ENCODE data around the gene HCFC1R1.

The HCFC1R1 gene

DNA sequence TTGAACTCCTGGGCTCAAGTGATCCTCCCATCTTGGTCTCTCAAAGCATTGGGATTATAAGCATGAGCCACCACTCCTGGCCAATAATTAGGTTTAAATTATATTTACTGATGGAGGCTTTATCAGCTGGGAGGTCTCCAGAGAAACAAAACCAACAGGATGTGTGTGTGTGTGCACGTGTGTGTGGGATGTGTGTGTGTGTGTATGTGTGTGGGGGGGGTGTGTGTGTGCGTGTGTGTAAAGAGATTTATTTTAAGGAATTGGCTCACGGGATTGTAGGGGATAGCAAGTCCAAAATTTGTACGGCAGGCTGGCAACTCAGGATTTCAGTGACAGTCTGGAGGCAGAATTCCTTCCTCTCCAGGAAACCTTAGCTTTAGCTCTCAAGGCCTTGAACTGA lies 27.3 kb upstream of the HCFC1R1 start:
- Histone ChIP-seq H3K36me3 (no peaks in the 10 kb centered on the region), H3K4me3 (ENCODE audit: low read depth, low read length) (no peak overlapping the region), H3K27me3 (peaks cover 55% of the 10 kb centered on the region), H3K9me3 (no peaks in the 10 kb centered on the region), H3K4me1 (no peaks in the 10 kb centered on the region)
- no peak for DNase-seq
- TF ChIP-seq, protein P1, sequence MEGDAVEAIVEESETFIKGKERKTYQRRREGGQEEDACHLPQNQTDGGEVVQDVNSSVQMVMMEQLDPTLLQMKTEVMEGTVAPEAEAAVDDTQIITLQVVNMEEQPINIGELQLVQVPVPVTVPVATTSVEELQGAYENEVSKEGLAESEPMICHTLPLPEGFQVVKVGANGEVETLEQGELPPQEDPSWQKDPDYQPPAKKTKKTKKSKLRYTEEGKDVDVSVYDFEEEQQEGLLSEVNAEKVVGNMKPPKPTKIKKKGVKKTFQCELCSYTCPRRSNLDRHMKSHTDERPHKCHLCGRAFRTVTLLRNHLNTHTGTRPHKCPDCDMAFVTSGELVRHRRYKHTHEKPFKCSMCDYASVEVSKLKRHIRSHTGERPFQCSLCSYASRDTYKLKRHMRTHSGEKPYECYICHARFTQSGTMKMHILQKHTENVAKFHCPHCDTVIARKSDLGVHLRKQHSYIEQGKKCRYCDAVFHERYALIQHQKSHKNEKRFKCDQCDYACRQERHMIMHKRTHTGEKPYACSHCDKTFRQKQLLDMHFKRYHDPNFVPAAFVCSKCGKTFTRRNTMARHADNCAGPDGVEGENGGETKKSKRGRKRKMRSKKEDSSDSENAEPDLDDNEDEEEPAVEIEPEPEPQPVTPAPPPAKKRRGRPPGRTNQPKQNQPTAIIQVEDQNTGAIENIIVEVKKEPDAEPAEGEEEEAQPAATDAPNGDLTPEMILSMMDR (IDR thresholded peaks at IDR 0.05; ENCODE audit: low read depth, low read length): no peak

DNA sequence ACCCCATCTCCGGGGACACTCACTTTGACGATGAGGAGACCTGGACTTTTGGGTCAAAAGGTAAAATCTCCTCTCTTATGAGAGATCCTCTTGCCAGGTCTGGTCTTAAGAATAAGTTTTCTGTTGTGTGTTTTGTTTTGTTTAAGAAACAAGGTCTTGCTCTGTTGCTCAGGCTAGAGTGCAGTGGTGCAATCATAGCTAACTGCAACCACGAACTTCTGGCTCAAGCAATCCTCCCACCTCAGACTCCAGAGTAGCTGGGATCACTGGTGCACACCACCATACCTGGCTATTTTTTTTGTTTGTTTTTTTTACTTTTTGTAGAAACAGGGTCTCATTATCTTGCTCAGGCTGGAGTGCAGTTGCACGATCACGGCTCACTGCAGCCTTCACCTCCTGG lies 26.7 kb upstream of the HCFC1R1 start:
- Histone ChIP-seq H3K4me3 (ENCODE audit: low read depth, low read length) (no peak overlapping the region), H3K4me1 (no peaks in the 10 kb centered on the region), H3K9me3 (no peaks in the 10 kb centered on the region), H3K36me3 (no peaks in the 10 kb centered on the region), H3K27me3 (peaks cover 60% of the 10 kb centered on the region)
- DNase-seq: no peak
- TF ChIP-seq, protein P1 (IDR thresholded peaks at IDR 0.05; ENCODE audit: low read depth, low read length): no peak

DNA sequence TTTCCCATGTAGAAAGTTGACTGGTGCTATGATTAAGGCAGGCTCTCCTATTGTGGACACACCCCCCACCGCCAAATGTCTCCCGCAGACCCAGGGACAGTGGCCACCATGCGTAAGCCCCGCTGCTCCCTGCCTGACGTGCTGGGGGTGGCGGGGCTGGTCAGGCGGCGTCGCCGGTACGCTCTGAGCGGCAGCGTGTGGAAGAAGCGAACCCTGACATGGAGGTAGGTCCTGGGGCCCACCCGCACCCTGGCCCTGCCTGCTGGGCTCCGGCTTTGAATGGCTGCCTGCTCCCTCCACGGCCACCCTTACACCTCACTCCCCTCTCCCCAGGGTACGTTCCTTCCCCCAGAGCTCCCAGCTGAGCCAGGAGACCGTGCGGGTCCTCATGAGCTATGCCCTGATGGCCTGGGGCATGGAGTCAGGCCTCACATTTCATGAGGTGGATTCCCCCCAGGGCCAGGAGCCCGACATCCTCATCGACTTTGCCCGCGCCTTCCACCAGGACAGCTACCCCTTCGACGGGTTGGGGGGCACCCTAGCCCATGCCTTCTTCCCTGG lies 26.3 kb upstream of the HCFC1R1 start:
- Histone ChIP-seq H3K4me1 (no peaks in the 10 kb centered on the region), H3K4me3 (ENCODE audit: low read depth, low read length) (no peak overlapping the region), H3K9me3 (0 out of 2 replicates have a peak, but pooled peaks cover 3% of the 10 kb centered on the region), H3K36me3 (no peaks in the 10 kb centered on the region), H3K27me3 (peaks cover 65% of the 10 kb centered on the region)
- no peak for DNase-seq
- TF ChIP-seq, protein P1 (IDR thresholded peaks at IDR 0.05; ENCODE audit: low read depth, low read length): no peak

DNA sequence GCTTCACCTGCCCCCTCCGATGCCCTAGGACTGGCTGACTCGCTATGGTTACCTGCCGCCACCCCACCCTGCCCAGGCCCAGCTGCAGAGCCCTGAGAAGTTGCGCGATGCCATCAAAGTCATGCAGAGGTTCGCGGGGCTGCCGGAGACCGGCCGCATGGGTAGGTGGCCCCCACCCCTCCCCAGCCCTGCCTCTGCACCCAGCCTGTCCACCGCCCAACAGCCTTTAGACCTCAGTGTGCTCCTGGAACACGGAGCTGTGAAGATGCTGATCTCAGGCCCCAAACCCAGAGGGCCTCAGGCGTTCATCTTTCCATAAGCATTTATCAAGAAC lies 23.6 kb upstream of the HCFC1R1 start:
- TF ChIP-seq, protein P1 (IDR thresholded peaks at IDR 0.05; ENCODE audit: low read depth, low read length): no peak
- DNase-seq: no peak
- Histone ChIP-seq H3K27me3 (peaks cover 92% of the 10 kb centered on the region), H3K36me3 (no peaks in the 10 kb centered on the region), H3K4me3 (ENCODE audit: low read depth, low read length) (no peak overlapping the region), H3K9me3 (0 out of 2 replicates have a peak, but pooled peaks cover 3% of the 10 kb centered on the region), H3K4me1 (no peaks in the 10 kb centered on the region)

DNA sequence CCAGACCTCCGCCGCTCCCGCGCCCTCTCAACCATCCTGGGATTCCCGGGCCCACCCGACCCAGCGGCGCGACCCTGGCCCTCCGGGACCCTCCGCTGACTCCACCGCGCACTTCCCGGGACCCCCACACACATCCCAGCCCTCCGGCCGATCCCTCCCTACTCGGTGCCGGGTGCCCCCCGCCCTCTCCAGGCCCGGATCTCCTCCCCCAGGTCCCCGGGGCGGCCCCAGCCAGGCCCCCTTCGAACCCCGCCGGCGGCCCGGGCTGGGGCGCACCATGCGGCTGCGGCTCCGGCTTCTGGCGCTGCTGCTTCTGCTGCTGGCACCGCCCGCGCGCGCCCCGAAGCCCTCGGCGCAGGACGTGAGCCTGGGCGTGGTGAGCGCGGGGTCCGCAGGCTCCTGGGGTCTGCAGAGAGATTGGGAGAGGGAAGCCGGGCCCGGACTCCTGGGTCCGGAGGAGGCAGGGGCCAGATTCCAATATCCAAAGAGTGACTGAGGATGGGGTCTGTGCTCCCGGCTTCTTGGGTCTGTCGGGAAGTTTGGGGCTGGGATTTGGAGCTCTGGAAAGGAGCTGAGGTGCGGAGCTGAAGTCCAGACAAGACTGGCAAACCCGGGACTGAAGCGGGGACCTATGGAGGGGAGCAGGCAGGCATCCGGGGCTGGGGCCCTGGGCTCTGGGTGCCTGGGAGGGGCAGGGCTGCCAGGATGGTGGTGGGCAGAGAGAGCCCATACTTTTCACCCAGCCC lies 23.1 kb upstream of the HCFC1R1 start:
- Histone ChIP-seq H3K36me3 (no peaks in the 10 kb centered on the region), H3K27me3 (peaks cover 93% of the 10 kb centered on the region), H3K4me1 (no peaks in the 10 kb centered on the region), H3K4me3 (ENCODE audit: low read depth, low read length) (no peak overlapping the region), H3K9me3 (0 out of 2 replicates have a peak, but pooled peaks cover 3% of the 10 kb centered on the region)
- no peak for DNase-seq
- TF ChIP-seq, protein P1 (IDR thresholded peaks at IDR 0.05; ENCODE audit: low read depth, low read length): no peak
